Measurements from ENCODE around the gene ZNF580.

GRCh38 chr19:55640577-55641425, at the start of gene ZNF580:
- TF ChIP-seq EZH2phosphoT487 (IDR thresholded peaks at IDR 0.05; ENCODE audit: borderline replicate concordance), result no peak
- no peak for TF ChIP-seq CTCF (conservative IDR thresholded peaks at IDR 0.05; ENCODE audit: low read length)

Measured in Loucy (cell line).